SK-N-SH treated with all-trans-retinoic acid at 6 μM for 48 hours (cell line): ENCODE measurements around the gene SUGT1.
"Not testable (repeated sequence)": the region's sequence is repeated elsewhere in the genome, so short reads cannot be mapped to it uniquely, and the experiment has no call there.

ENCODE experiments used
- ATAC-seq: fragments of 200-7000 bp; cut with Tn5 transposase; 3 replicates; pipeline ENCODE4 v1.9.1; 2020; ENCODE audit warnings: mild to moderate bottlenecking, moderate library complexity
- ARNTL ChIP-seq: fragments of 450-650 bp; formaldehyde crosslinking; IDR thresholded peaks from 2 replicates; pipeline ENCODE4 v1.5.0; 2020; ENCODE audit warnings: low read depth, mild to moderate bottlenecking, moderate library complexity, borderline replicate concordance
- BACH2 ChIP-seq: fragments of 250-450 bp; sonication (Bioruptor Pico); IDR thresholded peaks from 2 replicates; pipeline ENCODE4 v1.9.0; 2021; ENCODE audit warnings: mild to moderate bottlenecking, borderline replicate concordance
- CREB5 ChIP-seq: fragments of 250-450 bp; sonication (Bioruptor Pico); IDR thresholded peaks from 2 replicates; pipeline ENCODE4 v1.5.1; 2020; ENCODE audit warnings: low read depth, mild to moderate bottlenecking, moderate library complexity
- CSDC2 ChIP-seq: fragments of 250-450 bp; sonication (Bioruptor Pico); IDR thresholded peaks from 2 replicates; pipeline ENCODE4 v1.5.0; 2020; ENCODE audit warnings: mild to moderate bottlenecking, moderate library complexity
- ESRRG ChIP-seq: fragments of 250-450 bp; sonication (Bioruptor Pico); IDR thresholded peaks from 2 replicates; pipeline ENCODE4 v1.6.1; 2021; ENCODE audit warnings: mild to moderate bottlenecking
- ISL1 ChIP-seq: fragments of 250-450 bp; sonication (Bioruptor Pico); IDR thresholded peaks from 2 replicates; pipeline ENCODE4 v2.1.2; 2022; ENCODE audit warnings: mild to moderate bottlenecking, moderate library complexity
- OSR1 ChIP-seq: fragments of 250-450 bp; sonication (Bioruptor Pico); IDR thresholded peaks from 2 replicates; pipeline ENCODE4 v1.8.0; 2022; ENCODE audit warnings: moderate library complexity, mild to moderate bottlenecking, inconsistent platforms
- POU6F1 ChIP-seq: fragments of 250-450 bp; sonication (Bioruptor Pico); IDR thresholded peaks from 2 replicates; pipeline ENCODE4 v1.8.0; 2021; ENCODE audit warnings: low read depth, mild to moderate bottlenecking, moderate library complexity, borderline replicate concordance
- PPARA ChIP-seq: fragments of 250-450 bp; sonication (Bioruptor Pico); IDR thresholded peaks from 2 replicates; pipeline ENCODE4 v1.5.0; 2020; ENCODE audit warnings: mild to moderate bottlenecking, borderline replicate concordance
- RARB ChIP-seq: fragments of 250-450 bp; sonication (Bioruptor Pico); IDR thresholded peaks from 2 replicates; pipeline ENCODE4 v1.8.0; 2021; ENCODE audit warnings: mild to moderate bottlenecking, moderate library complexity
- SNAI2 ChIP-seq: fragments of 250-450 bp; sonication (Bioruptor Pico); IDR thresholded peaks from 2 replicates; pipeline ENCODE4 v1.5.0; 2020; ENCODE audit warnings: mild to moderate bottlenecking, moderate library complexity
- TCF4 ChIP-seq: fragments of 250-450 bp; sonication (Bioruptor Pico); IDR thresholded peaks from 2 replicates; pipeline ENCODE4 v1.8.0; 2021; ENCODE audit warnings: mild to moderate bottlenecking, moderate library complexity, borderline replicate concordance
- TOX ChIP-seq: fragments of 250-450 bp; sonication (Bioruptor Pico); IDR thresholded peaks from 2 replicates; pipeline ENCODE4 v1.8.0; 2021; ENCODE audit warnings: mild to moderate bottlenecking, moderate library complexity, borderline replicate concordance
- TSHZ2 ChIP-seq: fragments of 250-450 bp; sonication (Bioruptor Pico); IDR thresholded peaks from 2 replicates; pipeline ENCODE4 v1.5.0; 2020; ENCODE audit warnings: mild to moderate bottlenecking, moderate library complexity
- ZC3H10 ChIP-seq: fragments of 250-450 bp; sonication (Bioruptor Pico); IDR thresholded peaks from 2 replicates; pipeline ENCODE4 v1.5.1; 2021; ENCODE audit warnings: mild to moderate bottlenecking, moderate library complexity
- ZFP3 ChIP-seq: fragments of 250-450 bp; sonication (Bioruptor Pico); IDR thresholded peaks from 2 replicates; pipeline ENCODE4 v1.5.0; 2020; ENCODE audit warnings: mild to moderate bottlenecking, moderate library complexity
- ZFP30 ChIP-seq: fragments of 450-650 bp; formaldehyde crosslinking; IDR thresholded peaks from 2 replicates; pipeline ENCODE4 v1.5.0; 2022; ENCODE audit warnings: mild to moderate bottlenecking, moderate library complexity
- ZNF565 ChIP-seq: fragments of 450-650 bp; formaldehyde crosslinking; conservative IDR thresholded peaks from 2 replicates; pipeline ENCODE4 v1.5.0; 2020; ENCODE audit warnings: low read depth, mild to moderate bottlenecking, moderate library complexity
- ZNF70 ChIP-seq: fragments of 450-650 bp; formaldehyde crosslinking; IDR thresholded peaks from 2 replicates; pipeline ENCODE4 v1.5.0; 2020; ENCODE audit warnings: mild to moderate bottlenecking, moderate library complexity
- ZNF8 ChIP-seq: fragments of 450-650 bp; formaldehyde crosslinking; IDR thresholded peaks from 2 replicates; pipeline ENCODE4 v1.5.0; 2020; ENCODE audit warnings: mild to moderate bottlenecking, moderate library complexity
- TF ChIP-seq, protein P1 (sequence below): fragments of 250-450 bp; sonication (Bioruptor Pico); IDR thresholded peaks from 2 replicates; pipeline ENCODE4 v1.5.1; 2021; ENCODE audit warnings: mild to moderate bottlenecking, moderate library complexity
- TF ChIP-seq, protein P2 (sequence below): fragments of 250-450 bp; sonication (Bioruptor Pico); IDR thresholded peaks from 2 replicates; pipeline ENCODE4 v1.8.0; 2020; ENCODE audit warnings: mild to moderate bottlenecking, moderate library complexity, borderline replicate concordance

The SUGT1 gene

GRCh38 chr13:52677823-52678222, 25.2 kb downstream of the SUGT1 start:
- TF ChIP-seq ZC3H10 (CRISPR knock-in tag) (no peak), ZNF8 (CRISPR knock-in tag) (no peak), TCF4 (peak; percentile 49; the same call in 1 of the 2 replicates), ISL1 (peak; percentile 47; the same call in 1 of the 2 replicates), RARB (CRISPR knock-in tag) (no peak), TOX (CRISPR knock-in tag) (no peak)
- TF ChIP-seq, protein P1, sequence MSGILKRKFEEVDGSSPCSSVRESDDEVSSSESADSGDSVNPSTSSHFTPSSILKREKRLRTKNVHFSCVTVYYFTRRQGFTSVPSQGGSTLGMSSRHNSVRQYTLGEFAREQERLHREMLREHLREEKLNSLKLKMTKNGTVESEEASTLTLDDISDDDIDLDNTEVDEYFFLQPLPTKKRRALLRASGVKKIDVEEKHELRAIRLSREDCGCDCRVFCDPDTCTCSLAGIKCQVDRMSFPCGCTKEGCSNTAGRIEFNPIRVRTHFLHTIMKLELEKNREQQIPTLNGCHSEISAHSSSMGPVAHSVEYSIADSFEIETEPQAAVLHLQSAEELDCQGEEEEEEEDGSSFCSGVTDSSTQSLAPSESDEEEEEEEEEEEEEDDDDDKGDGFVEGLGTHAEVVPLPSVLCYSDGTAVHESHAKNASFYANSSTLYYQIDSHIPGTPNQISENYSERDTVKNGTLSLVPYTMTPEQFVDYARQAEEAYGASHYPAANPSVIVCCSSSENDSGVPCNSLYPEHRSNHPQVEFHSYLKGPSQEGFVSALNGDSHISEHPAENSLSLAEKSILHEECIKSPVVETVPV (CRISPR knock-in tag) = no peak
- TF ChIP-seq, all 23 proteins: peak for 2
- ATAC-seq = no peak

GRCh38 chr13:52685806-52686205, 33.2 kb downstream of the SUGT1 start:
- not testable (repeated sequence) for ATAC-seq

- ATAC-seq = no peak
- TF ChIP-seq ZNF70 (CRISPR knock-in tag) = no peak
- TF ChIP-seq, protein P1 (CRISPR knock-in tag) = no peak
- TF ChIP-seq RARB (CRISPR knock-in tag) = no peak
- no peak for TF ChIP-seq BACH2
- no peak for TF ChIP-seq POU6F1 (CRISPR knock-in tag)
- TF ChIP-seq CREB5 (CRISPR knock-in tag) = no peak
- TF ChIP-seq ZNF565 = no peak
- no peak for TF ChIP-seq OSR1 (CRISPR knock-in tag)
- TF ChIP-seq ZFP3 (CRISPR knock-in tag) = no peak
- no peak for TF ChIP-seq ARNTL (CRISPR knock-in tag)
- TF ChIP-seq CSDC2 (CRISPR knock-in tag) = no peak
- TF ChIP-seq, protein P2, sequence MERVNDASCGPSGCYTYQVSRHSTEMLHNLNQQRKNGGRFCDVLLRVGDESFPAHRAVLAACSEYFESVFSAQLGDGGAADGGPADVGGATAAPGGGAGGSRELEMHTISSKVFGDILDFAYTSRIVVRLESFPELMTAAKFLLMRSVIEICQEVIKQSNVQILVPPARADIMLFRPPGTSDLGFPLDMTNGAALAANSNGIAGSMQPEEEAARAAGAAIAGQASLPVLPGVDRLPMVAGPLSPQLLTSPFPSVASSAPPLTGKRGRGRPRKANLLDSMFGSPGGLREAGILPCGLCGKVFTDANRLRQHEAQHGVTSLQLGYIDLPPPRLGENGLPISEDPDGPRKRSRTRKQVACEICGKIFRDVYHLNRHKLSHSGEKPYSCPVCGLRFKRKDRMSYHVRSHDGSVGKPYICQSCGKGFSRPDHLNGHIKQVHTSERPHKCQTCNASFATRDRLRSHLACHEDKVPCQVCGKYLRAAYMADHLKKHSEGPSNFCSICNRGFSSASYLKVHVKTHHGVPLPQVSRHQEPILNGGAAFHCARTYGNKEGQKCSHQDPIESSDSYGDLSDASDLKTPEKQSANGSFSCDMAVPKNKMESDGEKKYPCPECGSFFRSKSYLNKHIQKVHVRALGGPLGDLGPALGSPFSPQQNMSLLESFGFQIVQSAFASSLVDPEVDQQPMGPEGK (CRISPR knock-in tag) = no peak
- no peak for TF ChIP-seq TOX (CRISPR knock-in tag)
- no peak for TF ChIP-seq ZC3H10 (CRISPR knock-in tag)
- TF ChIP-seq ZFP30 (CRISPR knock-in tag) = no peak
Measured at GRCh38 chr13:52686376-52686775, 33.7 kb downstream of the SUGT1 start.

DNA sequence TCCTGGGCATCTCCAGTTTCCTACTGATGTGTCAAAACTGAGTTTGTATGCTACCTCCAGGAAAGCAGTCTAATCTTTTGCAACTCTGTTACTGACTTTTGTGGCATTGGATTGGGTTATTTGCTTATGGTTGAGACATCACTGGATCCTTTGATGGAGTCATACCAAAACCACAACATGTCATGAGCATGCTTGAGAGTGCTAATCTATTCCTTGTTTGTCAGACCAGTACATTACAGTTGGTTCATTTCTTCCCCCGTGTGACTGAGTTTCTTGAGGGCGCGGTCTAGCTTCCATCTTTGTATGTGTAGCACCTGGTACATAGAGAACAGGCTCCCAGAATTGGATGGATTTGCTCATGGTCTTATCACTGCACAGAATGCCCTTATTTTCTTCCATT, 43.2 kb downstream of the SUGT1 start:
- no peak for ATAC-seq
- TF ChIP-seq CSDC2 (CRISPR knock-in tag) (no peak), ISL1 (no peak), TCF4 (no peak), TSHZ2 (no peak), PPARA (CRISPR knock-in tag) (no peak), BACH2 (no peak), ESRRG (CRISPR knock-in tag) (no peak), ZFP30 (CRISPR knock-in tag) (no peak), RARB (CRISPR knock-in tag) (no peak), SNAI2 (CRISPR knock-in tag) (no peak), ARNTL (CRISPR knock-in tag) (no peak), ZNF565 (no peak)
- TF ChIP-seq, protein P2 (CRISPR knock-in tag) = no peak
- TF ChIP-seq, protein P1 (CRISPR knock-in tag) = no peak
